Measurements from ENCODE around the gene ADIRF. TPM values are rescaled to one million over a fixed set of nuclear protein-coding genes. Genes with fewer than 3 reads are reported as not detected.

The ADIRF gene
- polyA plus RNA-seq, 1 donor from 2014 or later = not detected

DNA sequence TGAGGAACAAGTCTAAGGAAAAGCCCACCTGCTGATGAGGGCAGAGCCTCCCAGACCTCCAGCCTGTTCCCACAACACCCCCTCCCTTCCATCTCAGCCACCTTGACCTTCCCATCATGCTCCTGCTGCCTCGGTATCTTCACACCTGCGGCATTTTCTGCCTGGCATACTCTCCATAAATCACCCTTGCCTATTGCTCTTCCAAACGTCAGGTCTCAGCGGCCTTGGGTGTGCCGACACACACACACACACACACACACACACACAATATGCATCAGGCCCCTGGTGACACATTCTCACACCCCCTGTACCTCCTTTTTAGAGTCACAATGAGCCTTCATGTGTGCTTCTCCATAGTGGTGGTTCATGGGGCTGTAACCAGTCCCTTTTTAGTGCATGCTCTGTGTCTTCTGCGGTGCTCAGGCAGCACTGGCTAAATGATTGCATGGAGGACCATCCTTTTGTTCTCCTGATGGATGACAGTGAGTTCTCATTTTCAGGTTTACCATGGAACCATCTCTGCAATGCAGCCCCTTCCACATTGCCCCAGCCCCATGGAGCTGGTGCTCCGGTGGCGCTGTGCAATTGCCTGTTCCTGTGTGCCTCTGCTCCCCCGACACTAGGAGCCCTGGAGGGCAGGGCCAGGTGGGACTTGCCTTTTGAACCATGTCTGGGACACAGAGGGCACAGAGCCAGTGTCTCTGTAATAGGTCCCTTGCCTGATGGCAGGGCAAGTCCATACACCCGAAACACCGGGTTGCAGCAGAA, 4.5 kb downstream of the ADIRF start:
- Histone ChIP-seq H3F3A (ENCODE audit: insufficient read depth, low read length, poor library complexity, severe bottlenecking) (no peaks in the 10 kb centered on the region), H2AFZ (ENCODE audit: low read depth, low read length) (no peak overlapping the region), H3K9me3 (ENCODE audit: low read length) (no peaks in the 10 kb centered on the region), H3K9ac (ENCODE audit: low read length) (no peak overlapping the region), H3K36me3 (ENCODE audit: insufficient read depth, low read length) (no peaks in the 10 kb centered on the region), H4K20me1 (ENCODE audit: insufficient read depth) (no peaks in the 10 kb centered on the region), H3K4me3 (ENCODE audit: low read length) (no peak overlapping the region), H3K4me2 (ENCODE audit: low read length) (no peak overlapping the region), H3K27me3 (ENCODE audit: insufficient read depth, low read depth, low read length) (peaks cover 17% of the 10 kb centered on the region), H3K27ac (ENCODE audit: low read length) (no peak overlapping the region), H3K9me2 (ENCODE audit: insufficient read depth, low read length) (no peaks in the 10 kb centered on the region), H3K79me2 (replicated peaks; ENCODE audit: insufficient read depth, low read length) (no peaks in the 10 kb centered on the region)
- TF ChIP-seq TAF1 (IDR thresholded peaks at IDR 0.05; ENCODE audit: low read depth) (no peak), SMC3 (conservative IDR thresholded peaks at IDR 0.05; ENCODE audit: poor library complexity) (no peak), EP300 (conservative IDR thresholded peaks at IDR 0.05; ENCODE audit: poor library complexity, severe bottlenecking) (no peak), POLR2AphosphoS5 (IDR thresholded peaks at IDR 0.05) (no peak), RAD21 (conservative IDR thresholded peaks at IDR 0.05) (no peak), EZH2 (IDR thresholded peaks at IDR 0.05; ENCODE audit: borderline replicate concordance, insufficient read depth, low read length, poor library complexity, severe bottlenecking) (no peak), MXI1 (conservative IDR thresholded peaks at IDR 0.05; ENCODE audit: poor library complexity, severe bottlenecking) (no peak)
- TF ChIP-seq, protein P1, sequence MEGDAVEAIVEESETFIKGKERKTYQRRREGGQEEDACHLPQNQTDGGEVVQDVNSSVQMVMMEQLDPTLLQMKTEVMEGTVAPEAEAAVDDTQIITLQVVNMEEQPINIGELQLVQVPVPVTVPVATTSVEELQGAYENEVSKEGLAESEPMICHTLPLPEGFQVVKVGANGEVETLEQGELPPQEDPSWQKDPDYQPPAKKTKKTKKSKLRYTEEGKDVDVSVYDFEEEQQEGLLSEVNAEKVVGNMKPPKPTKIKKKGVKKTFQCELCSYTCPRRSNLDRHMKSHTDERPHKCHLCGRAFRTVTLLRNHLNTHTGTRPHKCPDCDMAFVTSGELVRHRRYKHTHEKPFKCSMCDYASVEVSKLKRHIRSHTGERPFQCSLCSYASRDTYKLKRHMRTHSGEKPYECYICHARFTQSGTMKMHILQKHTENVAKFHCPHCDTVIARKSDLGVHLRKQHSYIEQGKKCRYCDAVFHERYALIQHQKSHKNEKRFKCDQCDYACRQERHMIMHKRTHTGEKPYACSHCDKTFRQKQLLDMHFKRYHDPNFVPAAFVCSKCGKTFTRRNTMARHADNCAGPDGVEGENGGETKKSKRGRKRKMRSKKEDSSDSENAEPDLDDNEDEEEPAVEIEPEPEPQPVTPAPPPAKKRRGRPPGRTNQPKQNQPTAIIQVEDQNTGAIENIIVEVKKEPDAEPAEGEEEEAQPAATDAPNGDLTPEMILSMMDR (IDR thresholded peaks at IDR 0.05; ENCODE audit: poor library complexity, severe bottlenecking) = no peak
- TF ChIP-seq, protein P2, sequence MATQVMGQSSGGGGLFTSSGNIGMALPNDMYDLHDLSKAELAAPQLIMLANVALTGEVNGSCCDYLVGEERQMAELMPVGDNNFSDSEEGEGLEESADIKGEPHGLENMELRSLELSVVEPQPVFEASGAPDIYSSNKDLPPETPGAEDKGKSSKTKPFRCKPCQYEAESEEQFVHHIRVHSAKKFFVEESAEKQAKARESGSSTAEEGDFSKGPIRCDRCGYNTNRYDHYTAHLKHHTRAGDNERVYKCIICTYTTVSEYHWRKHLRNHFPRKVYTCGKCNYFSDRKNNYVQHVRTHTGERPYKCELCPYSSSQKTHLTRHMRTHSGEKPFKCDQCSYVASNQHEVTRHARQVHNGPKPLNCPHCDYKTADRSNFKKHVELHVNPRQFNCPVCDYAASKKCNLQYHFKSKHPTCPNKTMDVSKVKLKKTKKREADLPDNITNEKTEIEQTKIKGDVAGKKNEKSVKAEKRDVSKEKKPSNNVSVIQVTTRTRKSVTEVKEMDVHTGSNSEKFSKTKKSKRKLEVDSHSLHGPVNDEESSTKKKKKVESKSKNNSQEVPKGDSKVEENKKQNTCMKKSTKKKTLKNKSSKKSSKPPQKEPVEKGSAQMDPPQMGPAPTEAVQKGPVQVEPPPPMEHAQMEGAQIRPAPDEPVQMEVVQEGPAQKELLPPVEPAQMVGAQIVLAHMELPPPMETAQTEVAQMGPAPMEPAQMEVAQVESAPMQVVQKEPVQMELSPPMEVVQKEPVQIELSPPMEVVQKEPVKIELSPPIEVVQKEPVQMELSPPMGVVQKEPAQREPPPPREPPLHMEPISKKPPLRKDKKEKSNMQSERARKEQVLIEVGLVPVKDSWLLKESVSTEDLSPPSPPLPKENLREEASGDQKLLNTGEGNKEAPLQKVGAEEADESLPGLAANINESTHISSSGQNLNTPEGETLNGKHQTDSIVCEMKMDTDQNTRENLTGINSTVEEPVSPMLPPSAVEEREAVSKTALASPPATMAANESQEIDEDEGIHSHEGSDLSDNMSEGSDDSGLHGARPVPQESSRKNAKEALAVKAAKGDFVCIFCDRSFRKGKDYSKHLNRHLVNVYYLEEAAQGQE (IDR thresholded peaks at IDR 0.05; ENCODE audit: borderline replicate concordance) = no peak

DNA sequence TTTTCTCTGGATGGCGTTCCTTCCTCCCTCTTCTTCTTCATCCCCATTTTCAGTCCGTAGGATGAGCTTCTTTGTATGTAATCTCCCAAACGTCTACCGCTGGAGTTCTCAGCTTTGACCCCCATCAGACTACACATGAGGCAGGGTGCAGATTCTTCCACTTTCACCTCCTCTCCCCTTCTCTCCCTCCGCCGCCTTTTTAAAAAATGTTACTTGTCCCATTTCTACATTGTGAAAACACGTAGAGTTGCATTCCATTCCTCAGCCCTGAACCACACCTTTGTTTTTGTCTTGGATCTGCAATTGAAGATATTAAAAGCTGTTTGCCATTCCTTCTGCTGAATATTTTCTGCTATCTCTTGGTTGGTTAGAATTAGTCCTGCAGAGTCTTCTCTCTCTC, 6.2 kb downstream of the ADIRF start:
- H3K9me2 ChIP-seq (ENCODE audit: insufficient read depth, low read length) = no peaks in the 10 kb centered on the region
- peaks cover 17% of the 10 kb centered on the region for H3K27me3 ChIP-seq (ENCODE audit: insufficient read depth, low read depth, low read length)
- H3K36me3 ChIP-seq (ENCODE audit: insufficient read depth, low read length) = no peaks in the 10 kb centered on the region
- H4K20me1 ChIP-seq (ENCODE audit: insufficient read depth) = no peaks in the 10 kb centered on the region
- H3K27ac ChIP-seq (ENCODE audit: low read length) = no peak overlapping the region
- no peak overlapping the region for H3K4me2 ChIP-seq (ENCODE audit: low read length)
- no peak overlapping the region for H3K4me3 ChIP-seq (ENCODE audit: low read length)
- no peak overlapping the region for H2AFZ ChIP-seq (ENCODE audit: low read depth, low read length)
- H3K9ac ChIP-seq (ENCODE audit: low read length) = no peak overlapping the region
- TF ChIP-seq EP300 (conservative IDR thresholded peaks at IDR 0.05; ENCODE audit: poor library complexity, severe bottlenecking) = no peak
- no peak for TF ChIP-seq EZH2 (IDR thresholded peaks at IDR 0.05; ENCODE audit: borderline replicate concordance, insufficient read depth, low read length, poor library complexity, severe bottlenecking)
- TF ChIP-seq, protein P2 (IDR thresholded peaks at IDR 0.05; ENCODE audit: borderline replicate concordance) = no peak
- TF ChIP-seq, protein P1 (IDR thresholded peaks at IDR 0.05; ENCODE audit: poor library complexity, severe bottlenecking) = no peak
- no peak for TF ChIP-seq SMC3 (conservative IDR thresholded peaks at IDR 0.05; ENCODE audit: poor library complexity)
- TF ChIP-seq POLR2AphosphoS5 (IDR thresholded peaks at IDR 0.05) = no peak
- TF ChIP-seq RAD21 (conservative IDR thresholded peaks at IDR 0.05) = no peak
- no peak for TF ChIP-seq MXI1 (conservative IDR thresholded peaks at IDR 0.05; ENCODE audit: poor library complexity, severe bottlenecking)
- no peak for TF ChIP-seq TAF1 (IDR thresholded peaks at IDR 0.05; ENCODE audit: low read depth)
- H3F3A ChIP-seq (ENCODE audit: insufficient read depth, low read length, poor library complexity, severe bottlenecking) = no peaks in the 10 kb centered on the region
- no peaks in the 10 kb centered on the region for H3K9me3 ChIP-seq (ENCODE audit: low read length)
- H3K79me2 ChIP-seq (replicated peaks; ENCODE audit: insufficient read depth, low read length) = no peaks in the 10 kb centered on the region
